HCEC 1CT (cell line): Measurements from ENCODE around the gene TCP11.

Experiments
- DNase-seq: peaks from one replicate; pipeline ENCODE4 v3.0.0-alpha.2; 2017

The TCP11 gene

GRCh38 chr6:35078896-35079295 lies 62.2 kb downstream of the TCP11 start:
- DNase-seq, result no peak

DNA sequence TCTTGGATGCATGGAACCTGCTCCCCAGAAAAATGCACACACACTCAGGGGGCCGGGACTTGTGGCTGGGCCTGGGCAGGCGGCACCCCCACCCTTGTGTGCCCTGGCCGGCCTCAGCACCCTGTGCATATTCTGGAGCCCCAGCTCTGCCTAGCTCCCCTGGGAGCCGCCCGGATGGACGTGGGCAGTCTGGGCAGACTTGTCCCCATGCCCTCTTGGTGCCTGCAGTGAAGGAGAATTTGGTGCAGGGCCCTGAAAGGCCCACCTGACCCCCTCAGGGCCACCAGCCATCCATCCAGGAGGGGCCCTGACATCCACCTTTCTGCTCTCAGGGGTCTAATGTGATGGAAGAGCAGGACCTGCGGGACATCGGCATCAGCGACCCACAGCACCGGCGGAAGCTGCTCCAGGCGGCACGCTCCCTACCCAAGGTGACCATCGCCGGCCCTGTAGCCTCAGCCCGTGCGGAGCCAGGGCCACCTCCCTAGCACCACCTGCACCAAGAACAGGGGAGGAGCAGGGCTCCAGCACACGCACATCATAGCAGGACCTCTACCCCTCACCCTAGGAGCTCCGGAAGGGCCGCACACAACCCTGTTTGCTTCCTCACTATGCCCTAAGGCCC lies 62.8 kb downstream of the TCP11 start:
- DNase-seq, result no peak

DNA sequence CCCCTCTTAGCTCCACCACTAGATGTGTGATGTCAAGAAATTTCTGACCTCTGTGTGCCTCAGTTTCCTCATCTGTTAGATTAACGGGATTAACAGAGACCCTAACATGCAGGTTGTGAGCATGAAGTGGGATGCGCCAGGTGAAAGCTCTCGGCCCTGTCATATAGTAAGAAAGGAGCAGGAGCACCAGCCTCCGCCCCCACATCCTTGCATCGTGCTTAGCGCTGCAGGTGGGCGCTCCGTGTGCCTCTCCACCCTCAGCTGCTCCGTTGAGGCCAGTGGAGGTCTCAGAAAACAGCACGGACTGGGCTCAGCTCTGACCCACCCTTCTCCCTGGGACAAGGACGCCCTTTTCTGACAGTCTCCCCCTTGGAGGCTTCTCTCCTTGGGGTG lies 63.4 kb downstream of the TCP11 start:
- no peak for DNase-seq

DNA sequence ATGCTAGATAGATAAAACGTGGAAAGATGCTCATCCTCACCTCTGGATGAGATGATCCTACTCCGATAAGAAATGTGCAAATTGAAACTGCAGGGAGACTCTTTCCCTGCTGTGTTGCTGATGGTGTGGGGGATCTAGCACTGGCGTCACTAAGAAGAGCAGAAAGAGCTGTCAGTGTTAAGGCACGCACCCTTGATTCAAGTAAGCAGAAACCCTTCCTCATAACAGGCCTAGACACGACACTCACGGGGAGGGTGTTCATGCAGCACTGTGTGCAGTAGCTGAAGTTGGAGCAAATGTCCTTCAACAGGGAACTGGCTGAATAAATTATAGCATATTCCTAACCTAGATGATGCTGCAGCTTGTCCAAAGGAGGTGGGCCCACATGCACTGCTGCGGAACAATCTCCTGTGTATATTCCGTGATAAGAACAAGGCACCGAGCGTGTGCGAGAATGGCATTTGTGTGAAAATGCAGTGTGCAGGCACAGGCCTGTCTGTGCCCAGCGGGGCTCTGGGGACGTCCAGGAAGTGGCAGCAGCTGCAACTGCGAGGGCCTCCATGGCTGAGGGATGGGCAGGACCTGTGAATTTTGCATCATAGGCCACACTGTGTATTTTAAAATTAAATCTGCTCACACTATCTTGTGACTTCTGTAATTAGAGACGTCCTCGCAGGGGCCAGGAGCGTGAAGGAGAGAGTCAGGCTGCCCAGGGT lies 64.0 kb downstream of the TCP11 start:
- DNase-seq, result no peak

- DNase-seq, result no peak
Measured at GRCh38 chr6:35073766-35074471, 67.2 kb downstream of the TCP11 start.

DNA sequence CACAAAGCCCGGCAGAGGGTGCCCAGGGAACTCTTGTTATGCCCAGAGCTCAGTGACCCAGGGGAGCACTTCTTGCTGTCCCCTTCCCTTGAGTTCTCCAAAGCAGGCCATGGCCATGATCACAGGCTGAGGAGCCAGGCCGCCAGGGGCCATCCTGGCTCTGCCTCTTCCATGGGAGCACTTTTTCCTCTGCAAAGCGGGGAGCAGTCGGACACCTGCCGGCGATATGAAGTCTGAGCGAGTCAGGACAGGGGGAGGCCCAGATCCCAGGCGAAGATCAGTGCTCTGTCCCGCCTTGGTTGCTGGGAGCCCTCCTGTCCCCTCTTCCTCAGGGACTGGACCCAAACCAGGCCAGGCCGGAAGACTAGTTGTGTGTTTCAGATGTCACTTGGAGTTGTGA lies 67.9 kb downstream of the TCP11 start:
- DNase-seq, result no peak

GRCh38 chr6:35072698-35073055 lies 68.5 kb downstream of the TCP11 start:
- no peak for DNase-seq

GRCh38 chr6:35072051-35072697 lies 69.0 kb downstream of the TCP11 start:
- no peak for DNase-seq

GRCh38 chr6:35071347-35071994 lies 69.7 kb downstream of the TCP11 start:
- DNase-seq, result no peak

- DNase-seq, result no peak
Measured at GRCh38 chr6:35070111-35070510, 71.0 kb downstream of the TCP11 start.

DNA sequence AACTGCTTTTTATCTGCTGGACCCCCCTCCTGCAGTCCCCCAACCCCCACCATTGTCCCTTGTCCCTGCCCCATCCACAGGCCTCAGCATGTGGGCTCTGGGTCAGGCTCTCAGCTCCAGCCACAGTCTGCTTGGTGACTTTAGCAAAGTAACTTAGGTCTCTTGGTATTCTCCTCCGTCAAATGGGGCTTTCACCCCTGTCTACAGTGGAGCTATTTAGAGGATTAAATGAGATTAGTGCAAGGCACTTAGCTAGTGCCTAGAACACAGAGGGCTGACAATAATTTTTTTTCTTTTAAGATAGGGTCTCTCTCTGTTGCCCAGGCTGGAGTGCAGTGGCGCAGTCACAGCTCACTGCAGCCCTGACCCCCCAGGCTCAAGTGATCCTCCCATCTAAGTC lies 71.9 kb downstream of the TCP11 start:
- no peak for DNase-seq

- no peak for DNase-seq
Measured at GRCh38 chr6:35068644-35069043, 72.5 kb downstream of the TCP11 start.

DNA sequence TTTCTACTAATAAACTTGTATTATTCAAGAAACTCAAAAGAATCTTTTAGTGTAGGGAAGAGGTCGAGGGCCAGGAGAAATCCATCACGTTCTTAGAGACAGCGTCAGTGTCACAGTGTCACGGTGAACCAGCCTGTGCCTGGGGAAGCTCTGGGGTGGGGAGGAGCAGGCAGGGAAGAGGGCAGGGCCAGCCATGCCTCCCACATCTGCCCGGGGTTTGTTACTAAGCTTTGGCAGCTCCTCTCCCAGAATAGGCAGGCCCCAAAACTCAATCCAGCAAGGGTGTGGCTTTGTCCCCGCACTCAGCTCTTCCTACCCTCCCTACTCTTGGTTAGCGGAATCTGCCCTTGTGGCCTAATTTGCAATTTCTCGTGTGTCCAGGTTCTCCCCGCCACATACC lies 72.9 kb downstream of the TCP11 start:
- DNase-seq, result no peak
